ENCODE results near the gene TSPAN4. TPM values are rescaled to one million over a fixed set of nuclear protein-coding genes. Genes with fewer than 3 reads are reported as not detected.

Gene TSPAN4
- total RNA-seq, 1 experiment from 2014 or later, result 50.3 TPM

- no peaks in the 10 kb centered on the region for H3K9me2 ChIP-seq (ENCODE audit: insufficient read depth)
- H3K4me1 ChIP-seq (ENCODE audit: control insufficient read depth in 1 of 2, insufficient read depth in 2 of 2, low read length in 2 of 2), result peaks cover 2 to 13% of the 10 kb centered on the region in 2 experiments; a peak in 3 of 4 replicates
- BruUV-seq (replicated peaks), result no TSS peak
- ChIA-PET RAD21 (ENCODE audit: low non-redundant PET in 1 of 2, low total read pairs in 2 of 2, uncharacterized antibody in 2 of 2, unreplicated experiment in 2 of 2) (no interaction called here), POLR2A (interaction anchor here (0.7 kb wide), 1 partner anchor 10 kb away, joined by 3 read pairs; no protein-coding TSS in a partner anchor), CTCF (interaction anchor here (0.7 kb wide), 1 partner anchor 68 kb away, joined by 6 read pairs; no protein-coding TSS in a partner anchor)
- 0 out of 2 replicates have a peak, but pooled peaks have one; percentile 22 for ATAC-seq
- no peak for DNase-seq (ENCODE audit: low read depth, low spot score)
- no peaks in the 10 kb centered on the region for H4K20me1 ChIP-seq (ENCODE audit: insufficient read depth)
- TF ChIP-seq CTCF (IDR thresholded peaks at IDR 0.05 in 2 of 3, conservative IDR thresholded peaks at IDR 0.05 in 1 of 3; ENCODE audit: borderline replicate concordance in 1 of 3, insufficient read depth in 1 of 3, low read depth in 2 of 3, low read length in 2 of 3) (peak in 2 of 3 experiments; percentile 4 to 22; a peak in 2 of 6 replicates), FOSL1 (IDR thresholded peaks at IDR 0.05; ENCODE audit: low read depth) (no peak), RAD21 (IDR thresholded peaks at IDR 0.05; ENCODE audit: low read depth) (no peak)
- TF ChIP-seq, protein P1, sequence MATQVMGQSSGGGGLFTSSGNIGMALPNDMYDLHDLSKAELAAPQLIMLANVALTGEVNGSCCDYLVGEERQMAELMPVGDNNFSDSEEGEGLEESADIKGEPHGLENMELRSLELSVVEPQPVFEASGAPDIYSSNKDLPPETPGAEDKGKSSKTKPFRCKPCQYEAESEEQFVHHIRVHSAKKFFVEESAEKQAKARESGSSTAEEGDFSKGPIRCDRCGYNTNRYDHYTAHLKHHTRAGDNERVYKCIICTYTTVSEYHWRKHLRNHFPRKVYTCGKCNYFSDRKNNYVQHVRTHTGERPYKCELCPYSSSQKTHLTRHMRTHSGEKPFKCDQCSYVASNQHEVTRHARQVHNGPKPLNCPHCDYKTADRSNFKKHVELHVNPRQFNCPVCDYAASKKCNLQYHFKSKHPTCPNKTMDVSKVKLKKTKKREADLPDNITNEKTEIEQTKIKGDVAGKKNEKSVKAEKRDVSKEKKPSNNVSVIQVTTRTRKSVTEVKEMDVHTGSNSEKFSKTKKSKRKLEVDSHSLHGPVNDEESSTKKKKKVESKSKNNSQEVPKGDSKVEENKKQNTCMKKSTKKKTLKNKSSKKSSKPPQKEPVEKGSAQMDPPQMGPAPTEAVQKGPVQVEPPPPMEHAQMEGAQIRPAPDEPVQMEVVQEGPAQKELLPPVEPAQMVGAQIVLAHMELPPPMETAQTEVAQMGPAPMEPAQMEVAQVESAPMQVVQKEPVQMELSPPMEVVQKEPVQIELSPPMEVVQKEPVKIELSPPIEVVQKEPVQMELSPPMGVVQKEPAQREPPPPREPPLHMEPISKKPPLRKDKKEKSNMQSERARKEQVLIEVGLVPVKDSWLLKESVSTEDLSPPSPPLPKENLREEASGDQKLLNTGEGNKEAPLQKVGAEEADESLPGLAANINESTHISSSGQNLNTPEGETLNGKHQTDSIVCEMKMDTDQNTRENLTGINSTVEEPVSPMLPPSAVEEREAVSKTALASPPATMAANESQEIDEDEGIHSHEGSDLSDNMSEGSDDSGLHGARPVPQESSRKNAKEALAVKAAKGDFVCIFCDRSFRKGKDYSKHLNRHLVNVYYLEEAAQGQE (IDR thresholded peaks at IDR 0.05; ENCODE audit: low read depth), result no peak
- no peak overlapping the region for H3K9ac ChIP-seq (ENCODE audit: low read length)
- intact Hi-C loops (cut with micrococcal nuclease), result no loop called here
- H3K9me3 ChIP-seq (ENCODE audit: control insufficient read depth in 1 of 2, insufficient read depth in 1 of 2, low read depth in 1 of 2, low read length in 2 of 2), result no peaks in the 10 kb centered on the region
- no peaks in the 10 kb centered on the region; a peak in 1 of 4 replicates for H3K36me3 ChIP-seq (ENCODE audit: control insufficient read depth in 1 of 2, insufficient read depth in 2 of 2, low read length in 2 of 2)
- H3K27ac ChIP-seq (ENCODE audit: low read depth, low read length), result no peak overlapping the region
- H3K27me3 ChIP-seq (ENCODE audit: insufficient read depth, low read length), result no peaks in the 10 kb centered on the region
- H3K4me2 ChIP-seq (ENCODE audit: low read length), result no peak overlapping the region
- H3K4me3 ChIP-seq (replicated peaks in 1 of 2; ENCODE audit: low read depth in 1 of 2, low read length in 2 of 2), result no peak overlapping the region
- no peaks in the 10 kb centered on the region for H3K79me2 ChIP-seq (ENCODE audit: insufficient read depth, low read length)
- H2AFZ ChIP-seq (ENCODE audit: low read depth, low read length, poor library complexity, severe bottlenecking), result no peak overlapping the region
These were observed 8.4 kb downstream of the TSPAN4 start for GRCh38 chr11:850775-851763.

Data from HCT116 (cell line).